NT2/D1 (cell line): ENCODE data around the gene CDNF.
"Not testable (repeated sequence)": the region's sequence is repeated elsewhere in the genome, so short reads cannot be mapped to it uniquely, and the experiment has no call there.

Source experiments
- SUZ12 ChIP-seq: IDR thresholded peaks from 2 replicates; pipeline ENCODE4 v1.6.1; 2011; ENCODE audit not compliant: insufficient read length, insufficient read depth; ENCODE audit errors: extremely low read depth
- YY1 ChIP-seq: IDR thresholded peaks from 2 replicates; pipeline ENCODE4 v1.6.1; 2011; ENCODE audit not compliant: insufficient read length, insufficient read depth
- ZNF274 ChIP-seq: IDR thresholded peaks from 2 replicates; pipeline ENCODE4 v1.6.1; 2011; ENCODE audit warnings: mild to moderate bottlenecking, low read depth, low read length

- not testable (repeated sequence) for TF ChIP-seq ZNF274, SUZ12, YY1
Measured at GRCh38 chr10:14864466-14864865, 26.6 kb upstream of the CDNF start.
